ENCODE results near the gene LRIT1.

The LRIT1 gene

GRCh38 chr10:84248794-84249193 is 7.4 kb upstream of the LRIT1 start:
- DNase-seq, result no peak

- no peak for DNase-seq
Observed at GRCh38 chr10:84247496-84247895, 6.2 kb upstream of the LRIT1 start.

GRCh38 chr10:84244651-84245270 is 3.4 kb upstream of the LRIT1 start, which contains the start of gene RGR:
RGR (plus strand) TSS chr10:84245053; CDS start chr10:84245091, 38 bp downstream.
- DNase-seq, result no peak

- no peak for DNase-seq
Observed at GRCh38 chr10:84243759-84244158, 2.4 kb upstream of the LRIT1 start.

- DNase-seq, result no peak
Observed at GRCh38 chr10:84238909-84239308, 2.4 kb downstream of the LRIT1 start.

GRCh38 chr10:84237199-84238051 is 3.9 kb downstream of the LRIT1 start:
- DNase-seq, result no peak

GRCh38 chr10:84236807-84237198 is 4.5 kb downstream of the LRIT1 start:
- DNase-seq, result no peak

DNA sequence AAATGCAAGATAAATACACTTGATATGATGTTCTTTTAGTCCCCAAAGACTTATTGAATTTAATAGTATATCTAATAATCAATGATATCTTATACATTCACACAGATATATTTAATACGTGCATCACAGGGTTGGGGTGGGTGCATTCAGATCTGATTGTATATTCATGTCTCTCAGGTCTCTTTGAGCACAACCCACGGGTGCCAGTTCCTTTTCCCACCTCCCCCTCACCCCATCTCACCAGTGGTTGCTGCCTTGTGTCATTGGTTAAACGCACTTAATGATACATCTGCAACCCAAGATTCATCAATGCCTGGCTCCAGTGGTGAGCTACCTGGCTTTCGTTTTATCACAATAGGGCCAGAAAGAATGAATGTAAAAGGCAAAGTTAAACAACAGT is 6.2 kb downstream of the LRIT1 start:
- DNase-seq, result no peak

DNA sequence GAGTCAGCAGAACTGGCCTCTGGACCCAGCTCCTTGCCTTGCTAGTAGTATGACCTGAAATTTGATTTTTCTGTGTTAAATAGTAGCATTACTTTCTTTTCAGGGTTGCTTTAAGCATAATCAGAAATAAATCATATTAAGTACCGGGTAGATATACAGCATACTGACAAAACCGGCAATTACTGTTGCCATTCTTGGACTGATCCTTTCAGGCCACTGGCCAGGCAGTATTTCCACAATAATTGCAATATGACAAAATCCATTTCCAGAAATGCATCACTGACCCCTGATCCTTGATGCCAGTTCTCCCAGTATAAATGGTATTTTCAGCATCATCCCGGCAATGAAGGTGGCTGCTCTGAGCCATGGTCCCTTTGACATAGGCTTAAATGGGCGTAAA is 6.9 kb downstream of the LRIT1 start:
- no peak for DNase-seq

- DNase-seq, result no peak
Observed at GRCh38 chr10:84233940-84234339, 7.4 kb downstream of the LRIT1 start.

DNA sequence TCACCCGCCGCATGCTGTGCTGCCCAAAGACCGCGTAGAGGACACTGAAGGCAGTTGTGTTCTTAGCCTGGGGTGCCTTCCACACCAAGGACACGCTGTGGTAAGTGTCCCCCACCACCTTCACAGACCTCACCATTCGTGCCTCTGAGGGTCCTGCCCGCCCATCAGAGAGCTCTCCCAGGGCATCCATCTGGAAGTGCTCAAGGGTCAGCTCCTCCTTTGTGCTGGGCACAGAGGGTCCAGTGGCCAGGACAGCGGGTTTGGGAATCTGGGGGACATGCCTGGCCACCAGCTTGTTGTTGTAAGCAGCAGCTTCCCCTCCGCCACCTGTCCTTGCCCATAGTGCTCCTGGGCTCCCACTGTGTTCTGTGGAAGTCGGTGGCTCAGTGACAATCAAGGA is 9.0 kb downstream of the LRIT1 start:
- DNase-seq, result no peak

GRCh38 chr10:84230359-84230758 is 11.0 kb downstream of the LRIT1 start:
- no peak for DNase-seq

DNA sequence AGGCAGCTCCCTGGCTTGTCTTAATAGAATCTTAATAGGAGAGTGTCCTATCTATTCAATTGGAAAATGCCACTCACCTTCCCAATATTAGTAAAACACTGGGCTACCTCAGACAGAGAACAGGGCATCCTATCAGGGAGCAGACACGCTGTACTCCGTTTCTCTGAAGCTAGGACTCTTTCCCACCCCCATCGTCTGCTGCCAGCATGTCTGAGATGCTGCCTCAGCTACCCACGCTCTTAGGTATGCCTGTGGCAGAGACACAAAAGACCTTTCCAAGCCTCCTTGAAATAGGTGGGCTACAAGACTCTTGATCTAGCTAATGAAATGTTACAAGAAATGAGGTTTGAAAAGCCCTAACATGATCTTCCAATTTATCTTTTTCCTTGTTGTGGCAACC is 13.5 kb downstream of the LRIT1 start:
- DNase-seq, result no peak

DNA sequence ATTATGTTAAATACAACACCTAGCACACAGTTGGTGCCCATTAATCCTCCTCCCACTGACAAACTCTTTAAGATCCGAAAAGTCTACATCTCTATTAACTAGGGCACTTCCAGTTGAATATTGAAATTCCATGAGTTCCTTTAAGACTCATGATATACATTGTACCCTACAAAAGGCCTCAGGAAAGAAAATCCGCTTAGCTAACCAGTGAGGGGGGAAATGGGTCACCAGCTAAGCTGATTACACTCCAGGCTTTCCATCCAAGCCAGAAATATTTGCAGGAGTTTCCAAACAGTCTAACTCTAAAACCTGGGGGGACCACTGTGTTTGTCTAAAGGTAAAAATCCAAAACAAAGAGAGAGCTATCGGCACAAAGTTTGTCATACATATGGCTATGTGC is 14.7 kb downstream of the LRIT1 start:
- no peak for DNase-seq

GRCh38 chr10:84225427-84226173 is 15.7 kb downstream of the LRIT1 start, which contains the start of gene LRIT2:
LRIT2 (minus strand) TSS chr10:84225544; CDS start chr10:84225520, 24 bp downstream.
- no peak for DNase-seq

DNA sequence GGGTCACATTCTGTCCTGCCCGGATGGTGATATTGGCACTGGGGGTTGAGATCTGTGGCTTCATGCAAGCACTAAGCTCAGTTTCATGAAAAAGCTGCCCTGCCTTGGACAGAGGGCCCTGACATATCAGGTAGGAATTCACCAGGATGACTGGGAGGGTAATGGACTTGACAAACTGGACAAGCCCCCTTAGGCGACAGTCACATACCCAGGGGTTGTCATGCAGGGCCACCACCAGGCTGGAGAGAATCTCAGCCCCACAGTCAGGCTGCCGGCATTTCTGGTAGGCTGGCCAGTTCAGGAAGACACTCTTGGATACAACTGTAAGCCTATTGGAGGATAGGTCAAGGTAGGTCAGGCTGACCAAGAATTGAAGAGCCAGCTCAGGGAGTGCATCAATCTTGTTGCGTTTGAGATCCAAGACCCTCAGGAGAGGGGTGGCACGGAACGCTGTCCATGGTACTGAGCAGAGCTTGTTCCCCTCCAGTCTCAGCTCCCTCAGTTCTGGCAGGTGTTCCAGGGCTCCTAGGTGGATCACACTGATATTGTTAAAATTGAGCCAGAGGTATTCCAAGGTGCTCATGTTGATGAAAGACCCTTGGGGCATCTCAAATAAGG is 16.8 kb downstream of the LRIT1 start:
- no peak for DNase-seq

DNA sequence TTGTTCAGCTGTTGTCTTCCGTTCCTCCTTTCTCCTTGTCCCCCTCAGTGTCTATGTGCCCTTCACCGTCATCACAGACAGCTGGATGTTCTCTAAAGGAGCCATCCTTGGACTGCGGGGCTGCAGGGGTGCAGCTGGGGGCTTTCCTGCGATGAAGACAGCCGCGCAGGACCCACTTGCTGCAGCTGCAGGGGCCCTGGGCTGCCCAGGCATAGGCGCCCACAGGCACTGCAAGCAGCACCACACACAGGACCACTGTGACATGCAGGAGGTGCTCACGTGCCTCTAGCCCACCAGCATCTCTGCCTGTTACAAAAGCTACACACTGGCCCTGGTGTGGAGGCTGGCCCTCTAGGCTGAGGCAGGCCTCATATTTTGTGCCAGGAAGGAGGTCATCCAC is 19.4 kb downstream of the LRIT1 start:
- DNase-seq, result no peak

GRCh38 chr10:84217746-84218145 is 23.6 kb downstream of the LRIT1 start:
- no peak for DNase-seq

GRCh38 chr10:84216834-84217233 is 24.5 kb downstream of the LRIT1 start:
- no peak for DNase-seq

DNA sequence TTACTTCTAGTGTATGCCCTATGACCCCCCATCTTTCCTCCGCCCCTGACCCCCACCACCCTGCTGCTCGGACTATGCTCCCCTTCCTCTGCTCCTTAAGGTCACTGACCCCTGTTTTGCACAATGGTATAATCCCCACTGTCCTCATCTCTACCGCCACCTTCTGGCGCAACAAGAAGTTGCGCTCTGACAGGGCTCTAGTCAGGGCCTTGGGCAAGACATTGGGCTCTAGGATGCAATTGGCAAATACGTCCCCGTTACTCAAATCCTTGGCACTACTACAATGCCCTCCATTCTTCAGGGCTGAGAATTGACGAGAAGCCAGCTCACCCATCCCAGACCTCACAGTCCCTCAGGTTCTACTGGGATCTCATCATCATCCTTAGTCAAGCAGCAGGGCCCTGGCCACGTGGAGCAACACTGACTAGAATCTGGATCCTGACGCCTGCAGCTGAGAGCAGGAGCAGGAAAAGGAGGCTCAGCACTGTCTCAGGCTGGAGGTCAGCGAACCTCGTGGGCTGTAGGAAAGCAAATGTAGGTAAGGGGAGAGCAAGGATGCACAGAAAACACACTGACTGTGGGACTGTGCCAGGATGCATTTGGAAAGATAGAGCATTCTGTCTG is 26.6 kb downstream of the LRIT1 start:
- DNase-seq, result peak in 1 of 2 donors; percentile 16

DNA sequence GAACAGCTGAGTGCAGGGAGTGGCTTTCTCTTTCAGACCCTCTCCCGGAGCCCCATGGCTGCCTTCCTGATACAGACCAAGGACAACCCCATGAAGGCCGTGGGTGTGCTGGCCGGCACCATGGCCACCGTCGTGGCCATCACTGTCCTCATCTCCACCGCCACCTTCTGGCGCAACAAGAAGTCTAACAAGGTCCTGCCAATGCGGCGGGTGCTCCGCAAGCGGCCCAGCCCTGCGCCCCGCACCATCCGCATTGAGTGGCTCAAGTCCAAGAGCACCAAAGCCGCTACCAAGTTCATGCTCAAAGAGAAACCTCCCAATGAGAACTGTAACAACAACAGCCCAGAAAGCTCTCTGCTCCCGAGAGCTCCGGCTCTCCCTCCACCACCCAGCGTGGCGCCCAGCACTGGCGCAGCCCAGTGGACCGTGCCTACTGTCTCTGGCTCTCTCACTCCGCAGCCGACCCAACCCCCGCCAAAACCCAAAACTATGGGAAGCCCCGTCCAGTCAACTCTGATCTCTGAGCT is 27.2 kb downstream of the LRIT1 start:
- DNase-seq, result no peak

DNA sequence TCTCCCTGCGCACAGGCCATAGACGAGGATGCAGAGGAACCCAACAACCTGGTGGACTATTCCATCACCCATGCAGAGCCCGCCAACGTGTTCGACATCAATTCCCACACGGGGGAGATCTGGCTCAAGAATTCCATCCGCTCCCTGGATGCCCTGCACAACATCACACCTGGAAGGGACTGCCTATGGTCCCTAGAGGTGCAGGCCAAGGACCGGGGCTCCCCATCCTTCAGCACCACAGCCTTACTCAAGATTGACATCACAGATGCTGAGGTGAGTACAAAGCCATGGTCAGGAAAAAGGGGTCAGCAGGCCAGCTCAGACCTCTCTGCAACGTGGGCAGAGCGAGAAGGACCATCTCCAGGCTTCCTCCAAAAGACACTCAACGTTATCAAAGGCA is 28.3 kb downstream of the LRIT1 start:
- no peak for DNase-seq
